HG03108 (cell line): ENCODE measurements around the gene TOX2.

ENCODE experiments used
- ATAC-seq: cut with Tn5 transposase; IDR thresholded peaks from one replicate; pipeline ENCODE4 v1.9.1; 2021; ENCODE audit warnings: moderate library complexity; ENCODE audit not compliant: unreplicated experiment

The TOX2 gene

GRCh38 chr20:43938932-43939761 lies 24.5 kb downstream of the TOX2 start:
- ATAC-seq, result no peak

- no peak for ATAC-seq
These were observed 25.1 kb downstream of the TOX2 start for GRCh38 chr20:43939762-43940121.

DNA sequence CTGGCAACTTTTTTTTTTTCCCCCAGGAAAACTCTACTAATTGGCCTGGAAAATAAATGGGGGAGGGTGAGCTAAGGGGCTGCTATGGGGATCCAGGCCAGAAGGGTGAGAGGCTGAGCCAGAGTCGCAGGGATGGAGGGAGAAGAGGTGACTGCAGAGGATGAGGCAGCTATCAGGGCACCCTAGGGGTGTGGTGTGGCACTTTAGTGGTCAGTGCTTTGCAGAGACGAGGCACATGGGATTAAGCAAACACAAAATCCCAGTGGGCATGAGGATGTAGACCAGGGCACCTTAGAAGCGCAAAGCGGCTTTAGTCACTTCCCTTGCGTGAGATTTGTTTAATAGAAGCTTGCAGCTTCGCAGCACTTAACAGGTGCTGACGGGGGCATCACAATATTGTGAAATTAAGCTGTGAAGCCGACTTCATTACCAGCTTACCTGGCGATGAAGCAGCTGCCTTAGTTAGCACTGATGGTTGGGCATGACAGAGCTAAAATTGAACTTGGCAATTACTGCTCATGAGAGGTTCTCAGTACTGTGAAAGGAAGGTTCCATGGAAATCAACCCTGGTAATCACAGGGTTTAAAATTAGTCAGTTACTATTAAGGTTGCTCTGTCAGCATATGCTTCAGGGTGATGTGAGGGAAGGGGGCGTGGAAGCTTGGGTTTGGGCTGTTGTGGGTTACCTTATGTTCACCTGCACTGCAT lies 26.0 kb downstream of the TOX2 start:
- ATAC-seq, result no peak

DNA sequence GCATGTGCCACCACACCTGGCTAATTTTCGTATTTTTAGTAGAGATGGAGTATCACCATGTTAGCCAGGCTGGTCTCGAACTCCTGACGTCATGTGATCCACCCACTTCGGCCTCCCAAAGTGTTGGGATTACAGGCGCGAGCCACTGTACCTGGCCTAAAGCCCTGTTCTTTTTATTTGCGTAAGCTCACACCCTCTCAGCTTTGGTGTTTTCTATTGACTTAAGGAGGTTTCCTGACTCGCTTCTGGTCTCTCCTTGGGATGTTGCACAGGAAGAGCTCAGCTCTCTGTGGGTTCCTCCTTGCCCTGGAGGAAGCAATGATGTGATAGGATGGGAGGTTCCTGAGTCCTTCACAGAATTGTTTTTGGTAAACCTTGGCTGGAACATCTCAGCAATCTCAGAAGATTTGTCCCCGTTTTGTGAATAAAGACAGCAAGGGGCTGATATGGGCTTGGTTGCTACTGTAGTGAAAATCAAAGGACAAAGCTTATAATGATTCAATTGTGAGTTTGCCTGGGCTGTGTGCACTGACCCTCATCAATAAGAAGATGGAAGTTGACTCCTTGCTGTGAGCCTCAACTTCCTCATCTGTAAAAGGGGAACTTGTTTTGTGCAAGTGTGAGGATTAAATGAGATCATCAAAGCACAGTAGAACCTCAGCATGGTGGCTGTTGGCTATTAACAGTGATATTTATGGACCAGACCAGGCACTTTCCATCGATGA lies 27.0 kb downstream of the TOX2 start:
- no peak for ATAC-seq

GRCh38 chr20:43942201-43942590 lies 27.5 kb downstream of the TOX2 start:
- ATAC-seq, result peak; percentile 6

- peak; percentile 59 for ATAC-seq
These were observed 28.1 kb downstream of the TOX2 start for GRCh38 chr20:43942667-43943285.

GRCh38 chr20:43943725-43944124 lies 29.1 kb downstream of the TOX2 start:
- no peak for ATAC-seq

DNA sequence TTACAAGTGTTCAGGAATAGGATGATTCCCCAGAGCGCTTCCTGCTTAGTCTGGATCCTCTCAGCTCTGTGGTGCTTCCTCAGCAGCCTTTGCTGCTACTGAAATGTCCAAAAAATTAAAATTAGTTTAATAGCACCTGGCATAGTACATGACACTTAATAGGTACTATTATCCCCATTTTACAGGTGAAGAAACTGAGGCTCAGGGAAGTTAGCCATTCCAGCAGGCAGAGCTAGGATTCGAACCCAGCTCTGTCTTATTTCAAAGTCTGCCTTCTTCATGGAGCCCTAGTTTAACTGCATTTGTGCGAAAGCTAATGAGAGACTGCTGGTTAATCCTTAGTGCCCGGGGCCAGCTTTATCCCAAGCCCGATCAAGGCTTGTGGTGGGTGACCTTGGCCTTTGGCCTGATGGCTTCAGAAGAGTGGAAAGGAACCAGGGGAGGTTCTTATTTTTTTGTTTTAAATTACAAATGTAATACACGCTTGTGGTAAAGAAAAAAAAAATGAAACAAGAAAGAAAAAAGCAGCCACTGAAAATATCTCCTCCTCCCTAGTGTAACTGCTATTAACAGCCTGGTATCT lies 30.1 kb downstream of the TOX2 start:
- ATAC-seq, result no peak

DNA sequence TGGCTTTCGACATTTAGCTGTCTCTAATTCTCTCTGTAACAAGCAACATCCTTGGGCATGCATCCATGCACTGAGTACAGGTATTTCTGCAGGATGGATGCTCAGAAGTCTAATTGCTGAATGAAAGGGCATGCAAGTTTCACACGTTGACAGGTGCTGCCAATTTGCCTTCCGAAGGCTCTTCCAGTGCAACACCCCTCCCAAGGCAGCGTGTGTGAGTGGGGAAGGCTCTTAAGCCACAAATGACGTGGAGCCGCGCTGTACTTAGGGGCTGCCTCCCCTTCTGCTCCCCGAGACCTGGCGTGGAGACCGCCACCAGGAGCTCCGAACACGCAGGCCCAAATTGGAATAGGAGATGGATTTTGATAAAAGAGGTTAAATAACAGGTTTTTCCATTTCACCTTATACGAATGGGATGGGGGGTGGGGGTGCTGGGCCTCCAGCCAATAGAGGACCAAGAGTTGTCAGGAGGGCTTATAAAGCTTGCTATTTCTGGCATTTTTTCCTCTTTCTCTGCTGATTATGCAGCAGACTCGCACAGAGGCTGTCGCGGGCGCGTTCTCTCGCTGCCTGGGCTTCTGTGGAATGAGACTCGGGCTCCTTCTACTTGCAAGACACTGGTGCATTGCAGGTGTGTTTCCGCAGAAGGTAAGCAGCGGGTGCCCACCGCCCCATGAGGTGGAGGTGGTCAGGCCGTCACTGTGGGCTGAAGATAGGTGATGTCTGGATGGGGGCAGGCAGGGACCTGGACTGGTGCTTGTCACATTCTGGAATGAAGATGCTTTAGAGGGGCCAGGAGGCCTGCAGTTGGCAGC lies 30.9 kb downstream of the TOX2 start:
- ATAC-seq, result no peak

DNA sequence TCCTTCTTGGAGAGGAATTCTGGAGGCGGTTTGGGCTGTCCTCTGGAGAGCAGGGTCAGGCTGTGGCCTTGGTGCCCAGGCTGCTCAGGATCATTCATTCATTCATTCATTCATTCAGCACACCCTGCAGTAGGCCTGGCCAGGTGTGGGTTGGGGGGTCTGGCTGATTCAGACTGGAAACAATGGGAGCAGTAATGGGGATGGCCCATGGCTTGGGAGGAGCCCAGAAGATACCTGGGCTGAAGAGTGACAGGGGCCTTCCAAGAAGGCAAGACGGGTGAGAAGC lies 31.5 kb downstream of the TOX2 start:
- ATAC-seq, result no peak

DNA sequence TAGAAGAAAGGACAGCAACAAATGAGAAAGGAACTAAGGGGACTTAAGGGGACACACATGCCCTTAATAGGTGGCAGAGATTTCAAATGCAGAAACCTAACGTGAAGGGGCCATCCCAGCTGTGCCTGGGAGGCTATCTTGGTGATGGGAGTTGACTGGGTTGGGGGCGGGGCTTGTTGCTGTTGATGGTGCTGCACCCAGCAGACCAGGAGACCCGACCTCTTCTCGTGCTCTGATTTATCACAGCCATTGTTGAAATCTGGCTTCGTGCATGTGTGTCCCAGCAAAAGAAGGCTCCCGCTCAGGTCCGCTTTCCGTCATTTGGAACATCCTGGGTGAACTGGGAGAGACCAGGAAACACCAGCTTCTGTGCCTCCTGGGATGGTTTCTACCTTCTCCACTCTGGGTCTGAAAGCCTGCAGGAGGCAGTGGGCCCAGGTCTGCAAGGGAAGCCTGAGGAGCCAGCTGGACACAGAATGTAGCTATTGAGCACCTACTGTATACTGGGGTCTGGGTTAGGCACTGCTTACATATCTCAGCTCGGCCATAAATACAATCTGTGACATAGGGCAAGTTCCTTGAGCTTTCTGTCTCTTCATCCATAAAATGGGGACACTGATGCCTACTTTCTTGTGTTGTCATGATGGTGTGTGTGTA lies 32.1 kb downstream of the TOX2 start:
- ATAC-seq, result no peak

- ATAC-seq, result no peak
These were observed 32.7 kb downstream of the TOX2 start for GRCh38 chr20:43947316-43947710.

GRCh38 chr20:43948455-43948854 lies 33.8 kb downstream of the TOX2 start:
- no peak for ATAC-seq

GRCh38 chr20:43949248-43949647 lies 34.6 kb downstream of the TOX2 start:
- ATAC-seq, result no peak

DNA sequence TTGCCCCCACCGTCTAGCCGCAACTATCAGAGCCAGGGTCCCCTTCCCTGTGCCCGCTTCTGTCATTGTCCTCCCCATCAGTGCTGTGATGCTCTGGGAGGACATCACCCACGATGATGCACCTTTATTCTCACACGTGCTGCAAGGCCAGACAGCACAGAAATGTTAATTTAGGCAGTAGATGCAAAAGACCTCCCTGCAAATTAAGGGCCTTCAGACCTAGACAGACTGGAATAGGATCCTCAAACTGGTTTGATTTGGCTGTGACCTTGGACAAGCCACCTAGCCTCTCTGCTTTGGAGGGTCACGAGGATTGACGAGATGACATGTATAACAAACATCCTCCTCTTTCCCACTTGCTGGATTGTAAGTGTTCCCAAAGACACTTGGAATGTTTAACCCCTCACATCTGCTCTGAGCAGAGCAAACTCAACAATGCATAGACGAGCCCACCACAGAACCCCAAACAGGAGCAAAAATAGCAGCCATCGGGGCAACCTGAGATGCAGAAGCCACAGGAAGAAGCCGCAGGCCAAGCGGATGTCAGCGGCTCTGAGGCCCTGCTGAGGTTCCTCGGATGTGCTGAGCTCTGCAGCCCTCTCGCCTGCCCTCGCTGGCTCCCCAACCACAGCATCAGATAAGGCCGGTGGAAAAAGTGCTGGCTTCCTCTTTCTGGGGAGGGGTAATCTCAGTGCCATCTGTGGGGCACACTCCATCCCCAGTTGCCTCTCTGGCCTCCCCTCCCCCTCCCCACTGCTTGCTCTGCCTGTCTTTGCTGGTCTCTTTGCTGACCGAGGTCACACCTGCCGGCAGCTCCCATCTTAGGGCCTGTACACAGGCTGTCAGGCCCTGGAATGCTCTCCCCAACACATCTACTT lies 35.3 kb downstream of the TOX2 start:
- peak; percentile 74 for ATAC-seq

GRCh38 chr20:43953919-43954592 lies 39.4 kb downstream of the TOX2 start:
- ATAC-seq, result no peak

- ATAC-seq, result no peak
These were observed 40.0 kb downstream of the TOX2 start for GRCh38 chr20:43954704-43955061.

GRCh38 chr20:43955062-43955749 lies 40.6 kb downstream of the TOX2 start:
- peak; percentile 81 for ATAC-seq
